GM19438 (cell line): Measurements from ENCODE around the gene MT1B.

Experiments used
- ATAC-seq: cut with Tn5 transposase; IDR thresholded peaks from one replicate; pipeline ENCODE4 v1.9.1; 2021; ENCODE audit warnings: low read depth; ENCODE audit not compliant: unreplicated experiment

MT1B gene

GRCh38 chr16:56636616-56637413, 14.9 kb upstream of the MT1B start:
- no peak for ATAC-seq

GRCh38 chr16:56637814-56638750, 13.6 kb upstream of the MT1B start, which contains the start of gene MT1A:
Gene MT1A (plus strand): TSS chr16:56638666. CDS start chr16:56638739, 73 bp downstream.
- ATAC-seq, result no peak

GRCh38 chr16:56639045-56639444, 12.6 kb upstream of the MT1B start:
- ATAC-seq, result no peak

GRCh38 chr16:56640076-56640475, 11.6 kb upstream of the MT1B start:
- ATAC-seq, result no peak

- ATAC-seq, result no peak
These were observed 10.5 kb upstream of the MT1B start for GRCh38 chr16:56641166-56641565.

- ATAC-seq, result peak; percentile 68
These were observed 8.5 kb upstream of the MT1B start for GRCh38 chr16:56643080-56643778.

- no peak for ATAC-seq
These were observed 7.9 kb upstream of the MT1B start for GRCh38 chr16:56643833-56644232.

GRCh38 chr16:56645311-56645710, 6.4 kb upstream of the MT1B start:
- no peak for ATAC-seq

GRCh38 chr16:56645838-56646237, 5.8 kb upstream of the MT1B start:
- ATAC-seq, result no peak

- ATAC-seq, result no peak
These were observed 3.9 kb upstream of the MT1B start for GRCh38 chr16:56647641-56648431.

- ATAC-seq, result no peak
These were observed 2.4 kb upstream of the MT1B start for GRCh38 chr16:56649271-56649670.

GRCh38 chr16:56649820-56650219, 1.9 kb upstream of the MT1B start:
- ATAC-seq, result no peak

GRCh38 chr16:56652600-56652999, 914 bp downstream of the MT1B start:
- ATAC-seq, result no peak

- no peak for ATAC-seq
These were observed 1.5 kb downstream of the MT1B start for GRCh38 chr16:56653218-56653617.

GRCh38 chr16:56657555-56658326, 6.1 kb downstream of the MT1B start, which contains the start of gene MT1F:
Gene MT1F (plus strand): TSS chr16:56657959. CDS start chr16:56658059, 100 bp downstream.
- no peak for ATAC-seq

GRCh38 chr16:56658327-56658875, 6.7 kb downstream of the MT1B start:
- ATAC-seq, result no peak

- ATAC-seq, result no peak
These were observed 11.0 kb downstream of the MT1B start for GRCh38 chr16:56662357-56663354.

GRCh38 chr16:56664506-56664905, 12.8 kb downstream of the MT1B start:
- ATAC-seq, result no peak
